Caki2 (cell line): Measurements from ENCODE around the gene TRIM36. TPM values are rescaled to one million over a fixed set of nuclear protein-coding genes. Genes with fewer than 3 reads are reported as not detected.

Experiments used
- DNase-seq: peaks from one replicate; pipeline ENCODE4 v3.0.0-alpha.2; 2015; ENCODE audit warnings: low read depth
- in situ Hi-C: cut with HindIII; loops from 2 replicates; pipeline ENCODE4 v1.10.0; 2016; ENCODE audit warnings: low sequenced_read_pairs, low pct_unique_long_range_greater_than_20kb, mixed read lengths
- total RNA-seq: library from RNA; depleted of rRNA; stranded (reverse); fragments of >200 nt; shearing (Covaris generic); gene quantifications from 2 replicates; pipeline ENCODE4 v1.2.3, GENCODE V29; 2014; ENCODE audit warnings: low replicate concordance; rRNA removed

Gene TRIM36
- 0.46 and 1.0 TPM in 2 replicates for total RNA-seq

GRCh38 chr5:115169487-115170133 is at the start of gene TRIM36:
Gene TRIM36 (minus strand): TSS chr5:115169908. CDS start chr5:115169634, 274 bp downstream.
- in situ Hi-C loops = no loop called here
- peak; percentile 93 for DNase-seq

DNA sequence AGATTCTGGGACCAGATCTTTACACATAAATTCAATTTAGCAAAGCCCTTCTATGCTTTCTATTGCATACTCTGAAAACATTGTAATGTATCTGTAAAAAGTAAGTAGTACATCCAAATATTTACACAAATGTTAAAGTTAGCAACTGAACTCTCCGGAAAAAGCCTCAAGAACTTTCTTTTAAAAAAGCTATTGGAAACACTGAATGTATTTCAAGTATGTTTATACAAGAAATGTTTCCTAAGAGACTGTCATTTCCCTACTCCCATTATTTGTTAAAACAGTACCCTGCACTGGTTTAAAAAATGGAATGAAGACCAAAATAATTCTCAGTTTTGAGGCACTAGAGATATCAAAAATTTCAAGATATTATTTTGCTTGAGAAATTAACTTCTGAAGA is 44.8 kb upstream of the TRIM36 start:
- in situ Hi-C loops = no loop called here
- no peak for DNase-seq

DNA sequence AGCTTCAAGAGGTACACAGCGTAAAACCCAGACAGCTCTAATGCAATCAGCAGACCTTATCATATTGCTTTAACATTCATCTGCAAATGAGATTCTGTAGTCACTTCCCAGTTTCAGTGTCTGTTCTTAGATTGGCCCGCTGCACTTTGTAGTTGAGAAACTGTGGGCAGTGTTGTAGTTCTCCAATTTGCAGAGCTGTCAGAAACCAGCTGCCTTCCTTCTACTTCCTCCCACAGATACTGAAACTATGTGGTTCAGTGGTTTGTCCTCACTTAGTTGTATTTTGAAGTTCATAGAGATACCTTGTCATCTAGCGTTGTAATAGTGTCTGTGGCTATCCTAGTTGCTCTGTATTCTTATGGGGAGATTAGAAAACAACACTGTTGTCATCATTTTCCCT is 39.6 kb upstream of the TRIM36 start:
- DNase-seq = no peak

GRCh38 chr5:115202952-115203351 is 33.2 kb upstream of the TRIM36 start:
- in situ Hi-C loops = no loop called here
- DNase-seq = no peak

More for the DNA sequence above, 39.6 kb upstream of the TRIM36 start:
- in situ Hi-C loops = no loop called here

DNA sequence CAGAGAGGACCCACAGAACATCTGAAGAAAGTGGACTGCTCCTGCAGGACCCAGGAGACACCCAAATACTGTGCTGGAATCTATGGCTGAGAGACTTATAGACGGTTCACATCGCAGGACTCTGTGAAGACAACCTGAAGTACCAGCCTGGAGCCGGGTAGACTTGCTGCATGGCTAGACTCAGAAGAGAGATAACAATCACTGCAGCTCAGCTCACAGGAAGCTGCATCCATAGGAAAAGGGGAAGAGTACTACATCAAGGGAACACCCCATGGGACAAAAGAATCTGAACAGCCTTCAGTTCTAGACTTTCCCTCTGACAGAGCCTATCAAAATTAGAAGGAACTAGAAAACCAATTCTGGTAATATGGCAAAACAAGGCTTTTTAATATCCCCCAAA is 26.5 kb upstream of the TRIM36 start:
- in situ Hi-C loops = no loop called here

DNA sequence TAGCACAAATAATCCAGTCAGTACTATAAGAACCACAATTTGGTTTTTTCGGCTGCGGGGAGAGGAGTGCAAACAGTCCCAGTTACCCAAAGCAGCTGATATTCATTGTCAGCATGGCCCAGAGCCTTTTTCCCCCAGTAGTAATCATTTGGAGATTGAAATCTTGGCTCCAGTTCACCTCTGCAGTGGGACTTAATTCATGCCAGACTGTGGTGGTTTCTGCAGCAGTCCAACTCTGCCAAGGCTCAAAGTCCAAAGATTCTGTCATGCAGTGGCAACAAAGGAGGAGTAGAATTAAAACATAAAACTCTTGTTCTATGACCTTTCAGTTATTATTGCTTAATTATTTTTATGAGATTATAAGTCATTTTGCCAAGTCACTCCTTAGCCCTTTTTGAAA is 25.0 kb upstream of the TRIM36 start:
- in situ Hi-C loops = no loop called here
- DNase-seq = no peak

More for the DNA sequence above, 26.5 kb upstream of the TRIM36 start:
- DNase-seq = no peak

DNA sequence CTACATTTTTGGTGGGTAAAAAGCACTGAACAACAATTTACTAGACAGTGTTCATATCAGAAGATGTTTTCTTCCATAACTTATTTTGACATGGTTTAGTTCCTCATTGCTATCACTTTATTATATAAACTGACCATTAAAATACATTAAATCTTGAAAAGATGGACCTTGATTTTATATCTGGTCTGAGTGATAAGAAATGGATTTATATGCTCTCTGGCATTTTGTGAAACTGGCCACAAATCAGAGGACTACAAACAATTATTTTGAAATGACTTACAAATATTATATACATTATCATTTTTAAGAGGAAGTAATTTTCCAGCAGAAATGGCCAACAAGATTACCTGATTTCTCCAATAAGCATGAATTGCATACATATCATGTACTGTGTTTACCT is 23.6 kb upstream of the TRIM36 start:
- DNase-seq = no peak
- in situ Hi-C loops = no loop called here

DNA sequence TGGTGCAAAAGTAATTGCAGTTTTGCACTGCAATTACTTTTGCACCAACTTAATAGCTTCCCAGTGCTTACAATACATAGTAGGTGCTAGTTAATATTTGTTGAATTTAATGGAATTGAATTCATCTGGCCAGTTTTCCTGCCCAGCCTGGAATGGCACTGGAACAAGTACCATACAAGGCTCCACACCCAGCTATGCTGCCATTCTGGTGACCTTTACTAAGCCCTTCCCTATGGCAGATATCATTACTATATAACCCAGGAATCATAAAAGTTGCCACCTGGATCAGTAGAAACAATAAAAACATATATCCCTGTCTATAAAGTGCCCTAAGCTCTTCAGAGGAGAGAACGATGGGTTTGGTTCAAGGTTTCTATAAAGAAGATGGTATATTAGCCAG is 22.4 kb upstream of the TRIM36 start:
- in situ Hi-C loops = no loop called here
- DNase-seq = no peak

DNA sequence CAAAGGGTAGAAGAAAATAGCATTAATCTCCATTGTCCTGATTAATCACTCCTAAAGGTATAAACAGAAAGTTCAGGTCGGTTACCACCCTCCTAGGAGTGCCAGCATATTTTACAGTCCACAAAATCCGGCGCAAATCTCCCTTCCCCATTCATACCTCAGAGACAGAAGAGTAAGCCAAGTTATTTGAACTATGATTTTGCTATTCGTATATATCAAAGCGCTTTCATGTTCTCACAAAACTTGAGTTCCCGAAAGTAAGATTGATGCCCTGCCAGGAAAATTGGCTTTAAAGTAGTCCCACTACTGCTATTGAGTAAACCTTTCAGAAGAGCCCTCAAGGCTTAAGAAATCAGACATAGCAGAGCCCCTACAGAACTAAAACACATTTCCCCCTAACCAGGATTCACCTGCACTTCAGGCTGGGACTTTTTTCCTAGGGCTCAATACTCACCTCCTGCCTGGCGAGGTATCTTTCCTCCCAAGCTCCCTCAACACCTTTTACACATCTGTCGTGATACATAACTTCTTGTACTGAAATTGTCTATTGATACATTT is 21.8 kb upstream of the TRIM36 start:
- in situ Hi-C loops = no loop called here
- no peak for DNase-seq

DNA sequence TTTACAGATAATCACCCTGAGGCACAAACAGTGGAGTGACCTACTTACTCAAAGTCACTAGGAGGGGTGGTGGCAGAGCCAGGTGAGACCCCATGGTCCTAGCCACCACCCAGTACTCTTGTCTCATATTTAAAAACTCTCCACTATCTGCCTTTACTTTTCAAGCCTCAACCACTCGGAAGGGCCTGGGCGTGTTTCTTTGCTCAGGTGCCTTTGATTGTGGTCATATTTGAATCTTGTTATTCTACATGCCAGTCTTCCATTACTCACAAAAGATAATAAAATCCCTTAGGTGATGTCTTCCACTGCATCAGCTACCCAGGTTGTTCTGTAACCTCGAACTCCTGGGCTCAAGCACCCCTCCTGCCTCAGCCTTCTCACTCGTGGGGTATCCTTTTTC is 20.7 kb upstream of the TRIM36 start:
- in situ Hi-C loops = no loop called here
- no peak for DNase-seq

DNA sequence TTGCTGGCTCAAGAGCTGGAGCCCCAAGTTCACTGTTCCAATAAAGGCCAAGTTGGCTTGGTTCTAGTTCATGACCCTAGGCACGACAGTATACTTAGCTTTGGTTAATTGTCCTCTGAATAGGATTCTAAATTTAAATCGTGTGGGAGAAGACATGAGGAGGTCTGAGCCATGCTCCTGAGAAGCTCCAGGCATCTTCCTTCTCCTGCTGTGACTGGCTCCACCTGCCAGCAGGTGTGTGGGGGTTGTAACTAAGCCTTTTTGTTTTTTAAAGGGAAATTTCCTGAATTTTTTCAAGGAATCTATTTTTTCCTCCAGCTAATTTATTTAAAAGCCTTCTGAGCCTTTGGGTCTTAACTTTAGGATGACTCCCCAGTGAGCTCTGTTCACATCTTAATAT is 20.2 kb upstream of the TRIM36 start:
- in situ Hi-C loops = no loop called here
- DNase-seq = no peak

- DNase-seq = no peak
- in situ Hi-C loops = no loop called here
Observed at GRCh38 chr5:115186794-115187193, 17.1 kb upstream of the TRIM36 start.

GRCh38 chr5:115184770-115185169 is 15.1 kb upstream of the TRIM36 start:
- in situ Hi-C loops = no loop called here
- DNase-seq = no peak

GRCh38 chr5:115181757-115182156 is 12.0 kb upstream of the TRIM36 start:
- in situ Hi-C loops = no loop called here
- DNase-seq = no peak

GRCh38 chr5:115180165-115180709 is 10.5 kb upstream of the TRIM36 start:
- in situ Hi-C loops = no loop called here
- peak; percentile 8 for DNase-seq

DNA sequence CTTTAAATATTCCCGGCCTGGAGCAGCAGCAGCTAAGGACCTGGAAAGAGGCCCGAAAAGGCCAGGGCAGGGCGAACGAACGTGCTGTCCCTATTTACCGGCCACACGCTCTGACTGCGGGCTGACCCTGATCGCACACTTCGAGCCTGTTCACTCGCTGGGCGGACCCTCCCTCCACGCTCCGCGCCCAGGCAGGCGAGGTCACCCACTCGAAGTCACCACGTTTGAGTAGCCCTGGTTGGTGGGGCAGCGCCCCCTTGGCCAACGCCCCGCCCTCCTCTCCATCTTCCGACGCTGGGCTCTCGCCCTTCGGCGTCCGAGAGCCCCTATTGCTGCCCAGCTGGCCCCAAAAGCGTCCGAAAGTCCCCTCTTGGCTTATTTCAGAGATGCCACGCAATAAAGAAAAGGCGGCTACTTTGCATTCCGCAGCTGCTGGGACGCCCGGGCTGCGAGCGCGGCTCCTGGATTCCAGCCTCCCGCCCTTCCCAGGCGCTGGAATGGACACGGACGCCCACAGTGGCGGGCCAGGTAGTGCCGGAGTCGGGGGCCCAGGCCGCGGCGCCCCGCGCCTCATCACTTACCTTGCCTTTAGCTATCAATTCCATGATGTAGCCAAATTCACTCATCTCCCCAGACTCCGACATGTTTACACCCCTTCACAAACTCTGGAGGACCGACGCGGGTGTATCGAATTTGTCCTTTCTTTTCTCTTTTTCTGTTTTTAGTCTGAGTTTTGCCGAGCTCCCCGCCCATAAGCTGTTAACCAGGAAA is 9.9 kb upstream of the TRIM36 start:
- in situ Hi-C loops = no loop called here
- no peak for DNase-seq

GRCh38 chr5:115179030-115179393 is 9.3 kb upstream of the TRIM36 start:
- DNase-seq = no peak
- in situ Hi-C loops = no loop called here

DNA sequence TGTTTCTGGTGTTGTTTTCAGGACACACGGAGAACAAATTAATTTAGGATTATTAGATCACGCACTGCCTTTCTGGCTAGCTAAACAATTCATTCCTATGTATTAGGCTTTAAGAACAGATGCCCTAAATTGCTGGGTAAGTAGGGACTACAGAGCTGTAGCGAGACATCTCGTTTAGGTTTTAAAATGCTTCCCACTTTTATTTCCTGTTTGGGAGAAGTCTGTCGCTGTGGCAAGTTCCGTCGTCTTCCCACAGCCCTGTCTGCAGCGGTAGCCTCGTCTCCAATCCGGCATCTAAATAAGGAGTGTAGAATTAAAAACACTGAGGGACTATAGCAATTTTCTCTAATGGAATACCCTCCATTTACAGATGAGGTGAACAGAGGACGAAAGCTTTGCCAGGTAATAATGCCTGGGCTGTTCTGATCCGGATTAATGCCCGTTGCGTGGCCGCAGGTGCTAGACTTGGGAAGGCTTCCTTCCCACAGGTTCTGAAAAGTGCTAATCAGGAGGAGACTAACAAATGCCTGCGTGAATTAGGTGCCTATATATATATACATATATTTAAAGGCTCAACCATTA is 1.3 kb upstream of the TRIM36 start:
- DNase-seq = no peak
- in situ Hi-C loops = no loop called here
